Activated T-cell treated with anti-CD3 and anti-CD28 coated beads for 4 hours (primary cell): ENCODE measurements around the gene ELOF1.
"Not testable (repeated sequence)": the region's sequence is repeated elsewhere in the genome, so short reads cannot be mapped to it uniquely, and the experiment has no call there.

ENCODE experiments used
- DNase-seq: peaks from one replicate; pipeline ENCODE4 v3.0.0-alpha.2; 2020

ELOF1 gene

DNA sequence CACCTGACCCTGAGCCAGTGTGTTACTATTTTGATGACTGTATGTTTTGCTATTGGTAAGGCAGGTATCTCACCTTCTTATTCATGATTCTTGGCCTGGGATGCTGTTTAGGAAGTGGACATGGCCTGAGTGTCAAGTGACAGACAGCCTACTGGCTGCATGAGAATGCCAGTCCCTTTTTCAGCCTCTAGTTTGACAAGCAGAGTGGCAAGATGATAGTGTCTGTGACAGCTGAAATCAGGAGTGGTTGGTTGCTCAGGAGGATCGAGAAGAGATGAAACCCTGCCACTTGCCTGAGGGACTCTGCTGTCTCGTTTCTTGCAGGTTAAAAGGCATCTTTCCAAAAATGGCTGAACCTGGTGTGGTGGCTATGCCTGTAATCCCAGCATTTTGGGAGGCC, 7.1 kb upstream of the ELOF1 start:
- DNase-seq, result no peak

DNA sequence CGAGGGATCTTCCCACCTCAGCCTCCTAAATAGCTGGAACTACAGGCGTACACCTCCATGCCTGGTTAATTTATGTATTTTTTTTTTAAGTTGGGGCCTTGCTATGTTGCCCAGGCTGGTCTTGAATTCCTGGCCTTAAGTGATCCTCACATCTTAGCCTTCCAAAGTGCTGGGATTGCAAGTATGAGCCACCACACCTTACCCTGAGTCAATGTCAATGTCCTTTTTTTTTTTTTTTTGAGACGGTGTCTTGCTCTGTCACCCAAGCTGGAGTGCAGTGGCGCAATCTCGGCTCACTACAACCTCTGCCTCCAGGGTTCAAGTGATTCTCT, 6.6 kb upstream of the ELOF1 start:
- not testable (repeated sequence) for DNase-seq

DNA sequence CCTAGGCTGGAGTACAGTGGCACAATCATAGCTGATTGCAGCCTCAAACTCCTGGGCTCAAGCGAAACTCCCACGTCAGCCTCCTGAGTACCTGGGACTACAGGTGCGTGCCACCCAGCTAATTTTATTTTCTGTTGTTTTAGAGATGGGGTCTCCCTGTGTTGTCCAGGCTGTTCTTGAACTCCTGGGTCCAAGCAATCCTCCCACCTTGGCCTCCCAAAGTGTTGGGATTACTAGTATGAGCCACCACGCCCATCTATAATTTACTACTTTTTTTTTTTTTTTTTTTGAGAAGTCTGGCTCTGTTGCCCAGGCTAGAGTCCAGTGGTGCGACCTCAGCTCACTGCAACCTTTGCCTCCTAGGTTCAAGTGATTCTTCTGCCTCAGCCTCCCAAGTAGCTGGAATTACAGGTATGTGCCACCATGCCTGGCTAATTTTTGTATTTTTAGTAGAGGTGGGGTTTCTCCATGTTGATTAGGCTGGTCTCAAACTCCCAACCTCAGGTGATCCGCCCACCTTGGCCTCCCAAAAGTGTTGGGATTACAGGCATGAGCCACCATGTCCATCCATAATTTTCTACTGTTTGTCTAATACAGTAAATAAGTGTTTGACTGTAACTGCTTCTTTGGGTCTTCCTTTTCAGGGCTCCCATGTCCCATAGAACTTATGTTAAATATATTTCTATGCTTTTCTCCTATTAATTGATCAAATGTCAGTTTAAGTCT, 5.2 kb upstream of the ELOF1 start:
- DNase-seq, result not testable (repeated sequence)

DNA sequence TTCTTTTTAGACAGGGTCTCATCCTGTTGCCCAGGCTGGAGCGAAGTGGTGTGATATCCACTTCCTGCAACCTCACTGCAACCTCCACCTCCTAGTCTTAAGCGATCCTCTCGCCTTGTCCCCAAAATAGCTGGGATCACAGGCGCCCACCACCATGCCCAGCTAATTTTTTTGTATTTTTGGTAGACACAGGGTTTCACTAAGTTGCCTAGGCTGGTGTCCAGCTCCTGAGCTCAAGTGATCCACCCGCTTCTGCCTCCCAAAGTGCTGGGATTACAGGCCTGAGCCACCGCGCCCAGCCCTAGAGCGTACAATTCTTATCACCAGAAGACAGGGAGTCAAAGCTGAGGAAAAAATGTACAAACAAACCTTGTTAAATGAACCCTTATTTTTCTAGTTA, 4.5 kb upstream of the ELOF1 start:
- DNase-seq, result no peak

DNA sequence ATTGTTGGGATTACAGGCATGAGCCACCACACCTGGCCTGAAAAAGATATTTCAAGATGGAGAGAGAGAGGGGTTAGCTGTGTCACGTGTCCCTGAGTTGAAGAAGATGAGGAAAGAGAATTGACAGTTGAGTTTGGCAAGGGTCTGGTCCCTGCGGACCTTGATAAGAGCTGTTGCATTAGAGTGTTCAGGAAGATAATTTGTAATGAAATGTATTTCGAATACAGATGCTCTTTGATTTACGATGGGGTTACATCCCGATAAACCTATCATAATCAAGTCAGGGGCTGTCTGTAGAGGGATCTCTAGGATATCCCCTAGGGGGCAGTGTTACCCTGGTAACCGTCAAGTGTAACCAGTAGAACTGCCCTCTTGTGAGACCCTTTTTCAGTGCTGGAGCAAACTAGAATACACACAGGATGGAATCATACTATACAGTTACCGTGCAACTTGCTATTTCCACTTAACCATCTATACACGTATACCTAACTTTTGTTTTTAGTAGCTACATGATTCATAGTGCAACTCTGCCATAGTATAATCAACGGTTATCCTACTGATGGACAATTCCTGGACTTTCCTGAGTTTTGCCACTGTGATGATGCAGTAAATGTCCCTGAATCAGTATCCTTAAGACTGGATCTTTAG, 1.5 kb upstream of the ELOF1 start:
- peak; percentile 44 for DNase-seq

DNA sequence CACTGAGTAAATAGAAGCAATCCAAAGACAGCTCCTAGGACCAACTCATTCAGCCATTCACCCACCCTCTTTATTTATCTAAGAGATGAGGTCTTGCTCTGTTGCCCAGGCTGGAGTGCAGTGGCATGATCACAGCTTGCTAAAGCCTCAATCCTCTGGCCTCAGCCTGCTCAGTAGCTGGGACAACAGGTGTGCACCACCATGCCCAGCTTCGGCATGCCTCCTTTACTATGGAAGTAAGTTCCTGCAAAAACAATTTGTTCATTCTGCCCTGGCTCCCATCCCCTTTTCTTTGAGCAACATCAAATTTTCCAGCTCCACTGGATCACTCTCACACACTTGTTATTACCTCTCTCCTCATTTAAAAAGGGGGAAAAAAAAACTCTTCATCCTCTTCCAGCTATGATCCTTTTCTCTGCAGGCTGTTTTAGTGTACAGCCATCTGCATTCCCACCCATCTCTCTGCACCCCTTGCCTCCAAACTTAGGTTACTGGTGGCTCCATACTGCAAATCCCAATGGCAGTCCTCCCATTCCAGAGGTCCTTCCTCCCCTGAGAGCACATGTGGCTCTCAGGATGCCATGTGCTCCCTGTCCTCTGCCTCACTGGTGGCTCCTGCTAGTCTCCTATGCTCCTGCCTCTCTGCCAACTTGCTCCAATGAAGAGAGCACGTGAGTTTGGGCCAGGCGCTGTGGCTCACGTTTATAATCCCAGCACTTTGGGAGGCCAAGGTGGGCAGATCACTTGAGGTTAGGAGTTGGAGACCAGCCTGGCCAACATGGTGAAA, 2.2 kb downstream of the ELOF1 start:
- no peak for DNase-seq

DNA sequence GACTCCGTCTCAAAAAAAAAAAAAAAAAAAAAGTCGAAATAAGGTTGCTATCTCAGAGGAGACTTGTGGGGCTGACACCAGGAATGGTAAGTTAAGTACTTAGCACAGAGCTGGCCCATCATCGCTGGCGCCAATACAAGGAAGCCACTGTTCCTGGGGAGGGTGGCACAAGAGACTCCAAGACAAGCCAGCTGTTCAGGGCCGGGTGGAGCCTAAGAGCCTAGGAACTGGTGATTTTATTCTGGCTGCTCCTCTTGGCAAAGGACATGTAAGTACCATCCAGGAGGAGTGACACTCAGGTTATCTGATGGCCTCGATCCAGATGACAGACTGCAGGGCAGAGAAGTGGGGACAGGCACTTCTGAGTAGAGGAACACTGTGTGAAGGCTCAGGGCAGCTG, 3.8 kb downstream of the ELOF1 start:
- DNase-seq, result no peak

DNA sequence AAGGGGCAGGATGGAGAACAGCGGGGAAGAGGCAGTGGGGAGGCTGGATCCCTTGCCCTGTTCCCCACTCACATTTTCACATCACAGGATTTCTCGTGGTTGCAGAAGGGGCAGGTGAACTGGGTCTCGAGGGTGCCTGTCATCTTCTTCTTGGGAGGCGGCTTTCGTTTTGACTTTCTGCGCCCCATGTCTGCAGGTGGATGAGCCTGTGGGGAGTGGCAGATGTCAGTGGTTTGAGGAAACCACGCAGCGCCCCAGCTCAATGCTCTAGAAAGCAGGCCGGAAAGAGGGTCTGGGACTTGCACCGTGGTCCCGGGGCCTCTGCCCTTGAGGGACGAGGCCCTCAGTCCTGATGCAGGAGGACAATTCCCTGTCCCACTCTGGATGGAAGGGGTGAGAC, 4.9 kb downstream of the ELOF1 start:
- no peak for DNase-seq

DNA sequence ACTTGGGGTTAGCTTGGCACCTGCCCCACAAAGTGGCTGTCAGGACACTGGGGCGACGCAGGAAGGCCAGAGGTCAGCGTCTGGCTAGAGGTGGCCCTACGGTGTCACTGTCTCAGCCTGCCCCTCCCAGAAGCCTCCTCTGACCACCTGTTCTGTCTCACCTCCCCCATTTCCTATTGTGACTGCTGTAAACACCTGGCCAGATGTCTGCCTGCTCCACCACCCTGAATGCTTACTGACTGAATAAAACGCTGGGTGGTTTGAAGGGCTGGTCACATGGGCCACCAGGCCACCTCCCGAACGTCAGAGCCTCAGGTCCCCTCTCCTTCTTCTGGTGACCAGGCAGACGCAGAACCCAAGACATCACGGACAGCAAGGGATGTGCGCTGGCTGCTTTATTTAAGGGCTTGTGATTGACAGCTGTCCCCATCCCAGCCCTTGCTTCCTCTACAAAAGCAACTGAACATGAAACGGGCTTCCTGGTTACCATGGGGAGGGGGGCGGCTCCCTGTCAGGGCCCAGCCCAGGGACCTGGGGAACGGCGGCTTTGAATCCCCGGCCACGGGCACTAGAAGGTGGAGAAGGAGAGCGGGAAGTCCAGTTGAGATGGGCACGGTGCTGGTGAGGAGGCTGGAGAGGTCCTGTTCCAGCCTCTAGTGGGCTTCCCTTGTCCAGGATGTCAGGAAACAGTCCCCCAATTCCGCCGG, 6.2 kb downstream of the ELOF1 start:
- no peak for DNase-seq

DNA sequence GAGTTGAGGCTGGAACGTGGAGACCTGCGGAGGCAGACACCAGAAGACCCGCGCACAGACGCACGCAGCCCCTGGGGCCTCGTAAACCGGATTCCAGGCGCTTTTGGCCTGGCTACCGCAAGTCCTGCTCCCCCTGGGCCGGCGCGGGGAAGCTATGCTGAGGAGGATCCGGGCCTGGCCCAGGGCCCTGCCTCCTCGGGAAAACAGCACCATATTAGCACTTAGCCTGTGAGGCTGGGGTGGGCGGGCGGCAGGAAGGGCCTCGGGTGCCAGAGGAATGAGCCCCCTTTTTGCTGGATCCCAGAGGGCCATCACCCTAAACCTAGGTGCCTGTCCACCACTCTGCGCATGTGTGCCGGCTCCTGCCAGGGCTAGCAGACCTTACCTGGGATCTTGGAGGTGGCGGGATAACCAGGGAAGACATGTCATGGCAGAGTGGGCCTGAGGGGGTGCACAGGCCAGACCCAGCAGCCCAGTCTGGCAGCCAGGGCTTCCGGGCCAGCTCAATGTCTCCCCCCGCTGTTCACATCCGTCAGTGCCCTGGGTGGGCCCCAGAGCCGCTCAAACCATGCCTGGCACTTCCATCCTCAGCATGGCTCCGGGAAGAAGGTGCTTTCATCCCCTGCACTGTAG, 7.3 kb downstream of the ELOF1 start:
- DNase-seq, result no peak

DNA sequence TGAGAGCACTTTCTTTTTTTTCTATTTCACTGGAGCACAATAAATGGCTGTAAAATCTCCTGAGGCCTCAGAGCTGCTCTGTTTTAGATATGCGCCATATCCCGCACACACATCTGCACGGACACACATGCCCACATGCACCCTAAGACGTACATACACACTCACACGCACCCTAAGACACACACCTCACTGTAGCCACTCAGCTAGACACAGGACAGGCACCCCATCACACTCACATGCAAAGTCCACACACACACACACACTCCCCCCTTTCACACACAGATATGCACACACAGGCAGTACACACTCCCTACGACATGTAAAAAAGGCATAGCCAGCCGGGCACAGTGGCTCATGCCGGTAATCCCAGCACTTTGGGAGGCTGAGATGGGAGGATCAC, 8.8 kb downstream of the ELOF1 start:
- DNase-seq, result no peak

DNA sequence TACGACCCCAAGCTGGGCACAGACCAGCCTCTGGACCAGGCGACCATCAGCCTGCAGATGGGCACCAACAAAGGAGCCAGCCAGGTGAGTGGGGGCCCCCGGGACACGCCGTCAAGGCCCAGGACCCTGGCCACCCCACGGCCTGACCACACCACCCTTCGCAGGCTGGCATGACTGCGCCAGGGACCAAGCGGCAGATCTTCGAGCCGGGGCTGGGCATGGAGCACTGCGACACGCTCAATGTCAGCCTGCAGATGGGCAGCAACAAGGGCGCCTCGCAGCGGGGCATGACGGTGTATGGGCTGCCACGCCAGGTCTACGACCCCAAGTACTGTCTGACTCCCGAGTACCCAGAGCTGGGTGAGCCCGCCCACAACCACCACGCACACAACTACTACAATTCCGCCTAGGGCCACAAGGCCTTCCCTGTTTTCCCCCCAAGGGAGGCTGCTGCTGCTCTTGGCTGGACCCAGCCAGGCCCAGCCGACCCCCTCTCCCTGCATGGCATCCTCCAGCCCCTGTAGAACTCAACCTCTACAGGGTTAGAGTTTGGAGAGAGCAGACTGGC, 9.6 kb downstream of the ELOF1 start:
- DNase-seq, result no peak

DNA sequence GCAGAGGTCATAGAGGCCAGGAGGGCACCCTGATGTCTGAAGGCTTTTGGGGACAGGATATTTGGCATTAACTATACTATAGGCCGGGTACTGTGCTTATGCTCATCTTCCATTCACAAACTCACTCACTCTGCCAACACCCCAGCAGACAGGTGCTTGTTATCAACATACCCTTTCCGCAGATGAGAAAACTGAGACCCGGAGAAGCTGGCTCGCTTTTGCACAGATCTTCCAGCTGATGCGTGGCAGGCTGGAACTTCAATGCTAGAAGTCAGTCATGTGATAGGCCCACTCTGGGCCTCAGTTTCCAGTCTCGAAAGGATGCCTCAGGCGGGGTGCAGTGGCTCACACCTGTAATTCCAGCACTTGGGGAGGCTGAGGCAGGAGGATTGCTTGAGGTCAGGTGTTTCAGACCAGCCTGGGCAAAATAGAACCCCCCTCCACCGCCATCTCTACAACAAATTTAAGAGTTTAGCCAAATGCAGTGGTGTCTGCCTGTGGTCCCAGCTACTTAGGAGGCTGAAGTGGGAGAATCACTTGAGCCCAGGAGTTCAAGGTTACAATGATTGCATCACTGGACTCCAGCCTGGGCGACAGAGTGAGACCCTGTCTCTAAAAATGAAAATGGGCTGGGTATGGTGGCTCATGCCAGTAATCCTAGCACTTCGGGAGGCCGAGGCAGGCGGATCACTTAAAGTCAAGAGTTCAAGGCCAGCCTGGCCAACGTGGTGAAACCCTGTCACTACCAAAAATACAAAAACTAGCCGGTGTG, 10.9 kb downstream of the ELOF1 start:
- DNase-seq, result no peak

DNA sequence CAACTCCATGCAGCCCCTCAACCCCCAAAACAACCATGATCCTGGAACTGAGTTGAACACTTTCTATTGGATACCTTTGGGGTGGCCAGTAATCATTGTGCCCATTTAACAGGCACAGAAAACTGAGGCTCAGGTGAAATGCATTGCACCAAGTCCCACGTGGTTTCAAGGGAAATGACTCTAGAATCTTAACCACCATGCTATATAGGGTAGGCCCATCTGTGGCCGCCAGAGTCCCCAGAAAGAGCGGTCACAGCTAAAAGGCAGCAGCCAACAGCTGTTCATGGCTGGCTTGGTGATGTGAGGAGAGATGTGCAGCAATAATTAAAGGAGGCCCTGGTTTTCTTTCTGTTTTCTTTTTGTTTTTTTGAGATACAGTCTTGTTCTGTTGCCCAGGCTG, 17.8 kb downstream of the ELOF1 start:
- DNase-seq, result no peak

DNA sequence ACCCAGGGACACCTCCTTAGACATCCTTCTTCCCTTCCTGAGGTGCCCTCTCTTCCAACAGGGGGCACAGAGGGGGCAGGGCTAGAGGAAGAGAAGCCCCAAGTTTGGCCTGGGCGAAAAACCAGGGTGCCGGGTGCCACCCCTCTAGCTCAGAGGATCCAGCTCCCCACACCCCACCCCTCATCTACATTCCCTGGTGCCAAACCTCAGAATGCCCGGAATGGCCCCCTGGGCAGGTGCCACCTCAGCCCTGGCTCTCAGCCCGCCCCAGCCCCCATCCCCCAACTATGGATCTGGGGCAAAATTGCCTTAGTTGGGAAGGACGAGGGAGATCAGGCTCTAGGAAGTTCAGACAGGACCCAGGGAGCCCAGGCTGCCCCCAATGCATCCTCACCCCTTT, 18.4 kb downstream of the ELOF1 start:
- no peak for DNase-seq

DNA sequence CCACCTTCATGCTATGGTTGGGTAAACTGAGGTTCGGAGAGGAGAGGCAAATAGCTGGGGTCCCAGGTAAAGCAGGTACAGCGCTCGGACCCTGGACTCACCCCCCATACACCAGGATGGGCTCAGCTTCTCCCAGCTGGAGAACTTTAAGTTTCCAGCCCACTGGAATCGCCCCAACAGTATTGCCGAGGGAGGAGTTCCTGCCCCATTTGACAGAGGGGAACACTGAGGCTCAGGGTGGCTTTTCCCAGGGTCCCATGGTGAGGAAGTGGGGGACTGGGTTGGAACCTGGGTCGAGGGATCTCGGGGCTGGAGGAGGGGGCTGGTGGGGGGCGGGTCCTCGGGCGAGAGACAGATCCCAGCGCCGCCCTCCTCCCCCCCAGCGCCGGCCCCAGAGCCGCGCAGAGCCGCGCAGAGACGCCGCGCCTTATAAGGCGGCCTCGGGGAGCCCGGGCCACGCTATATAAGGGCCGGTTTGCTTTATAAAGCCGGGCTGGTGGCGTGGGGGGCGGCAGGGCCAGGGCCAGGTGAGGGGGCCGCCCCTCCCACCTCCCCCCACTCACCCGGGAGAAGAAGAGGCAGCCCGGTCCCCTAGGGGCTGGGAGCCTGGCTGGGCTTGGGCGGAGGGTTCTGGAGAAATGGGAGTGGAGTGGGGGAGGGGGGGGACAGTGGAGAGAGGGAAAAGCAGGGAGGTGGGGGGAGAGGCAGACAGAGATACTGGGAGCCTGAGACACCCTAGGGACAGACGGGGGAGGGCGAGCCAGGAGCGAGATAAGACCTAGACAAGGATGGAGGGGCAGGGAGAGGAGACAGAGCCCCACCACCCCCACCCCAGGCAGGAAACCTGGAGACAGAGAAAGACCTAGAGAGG, 19.3 kb downstream of the ELOF1 start:
- DNase-seq, result no peak

DNA sequence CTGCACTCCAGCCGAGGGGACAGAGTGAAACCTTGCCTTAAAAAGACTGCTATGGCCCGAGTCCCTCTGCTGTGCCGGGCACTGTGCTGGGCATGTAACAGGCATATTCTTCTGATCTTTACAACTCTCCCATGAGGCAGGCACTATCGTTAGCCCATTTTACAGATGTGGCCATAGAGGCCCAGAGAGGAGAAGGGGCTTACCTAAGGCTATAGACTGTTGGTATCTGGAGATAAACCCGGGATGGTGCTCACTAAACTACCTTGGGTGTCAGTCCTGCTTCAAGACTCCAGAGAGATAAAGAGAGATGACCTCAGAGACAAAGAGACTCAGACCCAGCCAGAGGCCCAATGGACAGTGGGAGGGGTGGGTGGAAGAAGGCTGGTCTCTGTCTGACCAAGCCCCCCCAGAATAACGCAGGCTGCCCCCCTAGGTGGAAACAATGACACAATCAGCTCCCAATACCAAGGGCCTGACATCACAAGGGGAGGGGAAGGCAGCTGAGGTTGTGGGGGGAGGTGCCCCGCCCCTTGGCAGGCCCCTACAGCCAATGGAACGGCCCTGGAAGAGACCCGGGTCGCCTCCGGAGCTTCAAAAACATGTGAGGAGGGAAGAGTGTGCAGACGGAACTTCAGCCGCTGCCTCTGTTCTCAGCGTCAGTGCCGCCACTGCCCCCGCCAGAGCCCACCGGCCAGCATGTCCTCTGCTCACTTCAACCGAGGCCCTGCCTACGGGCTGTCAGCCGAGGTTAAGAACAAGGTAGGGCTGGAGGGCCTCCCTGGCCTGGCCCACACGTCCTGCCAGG, 20.6 kb downstream of the ELOF1 start, which contains the start of gene CNN1:
CNN1 (plus strand) TSS at position 620 of the 805 bp plus-strand sequence; CDS start at position 697, 77 bp downstream.
- no peak for DNase-seq

DNA sequence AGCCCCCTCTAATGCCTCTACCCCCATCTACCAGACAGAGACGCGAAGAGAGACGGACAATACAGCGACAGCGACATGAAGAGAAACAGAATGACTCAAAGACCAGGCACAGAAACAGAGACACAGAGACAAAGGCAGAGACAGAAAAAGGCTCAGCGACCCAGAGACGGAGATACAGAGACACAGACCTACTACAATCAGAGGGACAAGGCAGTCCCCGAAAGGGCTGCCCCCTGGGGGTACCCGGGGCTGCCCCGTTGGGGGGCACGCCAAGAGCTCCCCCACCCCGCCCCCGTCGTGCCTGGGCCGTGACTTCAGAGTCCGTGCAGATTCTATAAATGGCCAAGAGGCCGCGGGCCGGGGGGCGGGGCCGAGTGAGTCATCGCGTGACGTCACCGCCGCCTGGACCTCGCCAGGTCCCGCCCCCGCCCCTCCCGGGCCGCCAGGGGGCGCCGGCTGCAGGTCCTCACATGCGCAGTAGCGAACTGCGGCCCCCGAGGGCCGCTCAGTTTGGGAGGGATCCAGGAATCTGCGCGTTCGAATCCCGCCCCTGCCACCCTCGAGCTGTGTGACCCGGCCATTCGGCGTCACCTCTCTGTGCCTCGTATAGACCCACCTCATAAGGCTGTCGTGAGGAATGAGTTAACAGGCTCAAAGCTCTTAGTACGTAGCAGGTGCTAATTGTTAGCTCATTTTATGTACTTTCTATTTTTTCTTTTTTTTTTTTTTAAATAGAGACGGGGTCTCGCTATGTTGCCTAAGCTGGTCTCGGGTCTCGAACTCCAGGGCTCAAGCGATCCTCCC, 23.0 kb downstream of the ELOF1 start:
- DNase-seq, result peak; percentile 78

DNA sequence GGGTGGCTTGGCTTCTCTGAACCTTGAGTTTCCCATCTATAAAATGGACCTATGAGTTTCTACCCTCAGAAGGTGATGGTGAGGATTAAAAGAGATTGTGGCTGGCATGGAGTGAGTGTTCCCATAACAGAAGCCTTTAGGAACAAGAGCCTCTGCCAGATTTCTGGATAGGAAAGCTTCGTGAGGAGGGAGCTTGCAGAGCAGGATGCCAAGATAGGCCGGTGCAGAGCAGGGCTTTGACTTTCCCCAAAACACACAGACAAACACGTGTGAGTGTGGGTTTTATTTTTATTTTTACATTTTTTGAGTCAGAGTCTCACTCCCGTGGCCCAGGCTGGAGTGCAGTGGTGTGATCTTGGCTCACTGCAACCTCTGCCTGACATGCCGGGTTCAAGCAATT, 24.1 kb downstream of the ELOF1 start:
- DNase-seq, result no peak
